Left ventricle myocardium inferior (tissue), 1 donor: ENCODE data around the gene LCE1E. TPM values are rescaled to one million over a fixed set of nuclear protein-coding genes. Genes with fewer than 3 reads are reported as not detected.

ENCODE experiments used
- DNase-seq: peaks from one replicate; pipeline ENCODE4 v3.0.0-alpha.2; 2020
- H3K27ac ChIP-seq: fragments of 200-600 bp; replicated peaks from 2 replicates; pipeline ENCODE4 v1.8.0; 2021
- H3K27me3 ChIP-seq: fragments of 200-600 bp; 2 replicates; pipeline ENCODE4 v1.8.0; 2021; ENCODE audit warnings: low read depth
- H3K36me3 ChIP-seq: fragments of 200-600 bp; 2 replicates; pipeline ENCODE4 v1.8.0; 2021
- H3K4me1 ChIP-seq: fragments of 200-600 bp; 2 replicates; pipeline ENCODE4 v1.8.0; 2021
- H3K4me3 ChIP-seq: fragments of 200-600 bp; 2 replicates; pipeline ENCODE4 v1.8.0; 2021; ENCODE audit warnings: mild to moderate bottlenecking, moderate library complexity
- H3K9me3 ChIP-seq: fragments of 200-600 bp; replicated peaks from 2 replicates; pipeline ENCODE4 v1.8.0; 2021
- intact Hi-C: fragments of 100-400 bp; cut with micrococcal nuclease; formaldehyde crosslinking; loops from one replicate; pipeline ENCODE4 v1.11.0; 2022
- total RNA-seq: library from RNA; stranded (reverse); fragmentation: NEBNext Ultra II Directional; extraction: Animal tissue kit (Norgen Biotek cat#: 25700); gene quantifications from one replicate; pipeline ENCODE4 v1.2.1, GENCODE V29; 2021
- TF ChIP-seq, protein P1 (sequence below): fragments of 200-600 bp; IDR thresholded peaks from 2 replicates; pipeline ENCODE4 v1.8.0; 2021; ENCODE audit warnings: antibody characterized with exemption, mild to moderate bottlenecking, borderline replicate concordance
- donor health status: DM: no; HTN: yes; CAD: no; lungs with severe emphysema.

LCE1E gene
- total RNA-seq, 1 donor from 2014 or later: not detected

- TF ChIP-seq, protein P1, sequence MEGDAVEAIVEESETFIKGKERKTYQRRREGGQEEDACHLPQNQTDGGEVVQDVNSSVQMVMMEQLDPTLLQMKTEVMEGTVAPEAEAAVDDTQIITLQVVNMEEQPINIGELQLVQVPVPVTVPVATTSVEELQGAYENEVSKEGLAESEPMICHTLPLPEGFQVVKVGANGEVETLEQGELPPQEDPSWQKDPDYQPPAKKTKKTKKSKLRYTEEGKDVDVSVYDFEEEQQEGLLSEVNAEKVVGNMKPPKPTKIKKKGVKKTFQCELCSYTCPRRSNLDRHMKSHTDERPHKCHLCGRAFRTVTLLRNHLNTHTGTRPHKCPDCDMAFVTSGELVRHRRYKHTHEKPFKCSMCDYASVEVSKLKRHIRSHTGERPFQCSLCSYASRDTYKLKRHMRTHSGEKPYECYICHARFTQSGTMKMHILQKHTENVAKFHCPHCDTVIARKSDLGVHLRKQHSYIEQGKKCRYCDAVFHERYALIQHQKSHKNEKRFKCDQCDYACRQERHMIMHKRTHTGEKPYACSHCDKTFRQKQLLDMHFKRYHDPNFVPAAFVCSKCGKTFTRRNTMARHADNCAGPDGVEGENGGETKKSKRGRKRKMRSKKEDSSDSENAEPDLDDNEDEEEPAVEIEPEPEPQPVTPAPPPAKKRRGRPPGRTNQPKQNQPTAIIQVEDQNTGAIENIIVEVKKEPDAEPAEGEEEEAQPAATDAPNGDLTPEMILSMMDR: no peak
- intact Hi-C loops: no loop called here
- H3K27ac ChIP-seq: no peak within 1 kb of the TSS
- H3K9me3 ChIP-seq: peaks cover 6% of the 10 kb centered on the region
- no peaks in the 10 kb centered on the region for H3K4me1 ChIP-seq
- no peak within 1 kb of the TSS for H3K4me3 ChIP-seq
- H3K27me3 ChIP-seq: peaks cover 11% of the 10 kb centered on the region
- DNase-seq: no peak
- H3K36me3 ChIP-seq: no peaks in the 10 kb centered on the region
Observed at GRCh38 chr1:152806576-152806975, 20.5 kb downstream of the LCE1E start, which contains the start of gene LCE1C. LCE1C (minus strand) TSS chr1:152806651; CDS start chr1:152805478, 1,173 bp downstream.

- TF ChIP-seq, protein P1: no peak
- H3K27me3 ChIP-seq: peaks cover 5% of the 10 kb centered on the region
- H3K36me3 ChIP-seq: no peaks in the 10 kb centered on the region
- no peak overlapping the region for H3K27ac ChIP-seq
- no peak overlapping the region for H3K4me3 ChIP-seq
- H3K4me1 ChIP-seq: no peaks in the 10 kb centered on the region
- intact Hi-C loops: no loop called here
- no peak for DNase-seq
- peaks cover 11% of the 10 kb centered on the region for H3K9me3 ChIP-seq
Observed at GRCh38 chr1:152811050-152811449, 25.0 kb downstream of the LCE1E start.

GRCh38 chr1:152811671-152812070 is 25.6 kb downstream of the LCE1E start, which contains the start of gene LCE1B:
LCE1B (plus strand) TSS chr1:152811971; CDS start chr1:152812447, 476 bp downstream.
- TF ChIP-seq, protein P1: no peak
- intact Hi-C loops: no loop called here

GRCh38 chr1:152817309-152817708 is 31.3 kb downstream of the LCE1E start:
- Histone ChIP-seq H3K27me3 (peaks cover 5% of the 10 kb centered on the region), H3K9me3 (peaks cover 5% of the 10 kb centered on the region), H3K4me1 (no peaks in the 10 kb centered on the region), H3K27ac (no peak overlapping the region), H3K36me3 (no peaks in the 10 kb centered on the region), H3K4me3 (no peak overlapping the region)
- no peak for DNase-seq
- intact Hi-C loops: no loop called here
- TF ChIP-seq, protein P1: no peak

More at GRCh38 chr1:152811671-152812070, 25.6 kb downstream of the LCE1E start, which contains the start of gene LCE1B:
- DNase-seq: no peak
- Histone ChIP-seq H3K27ac (no peak within 1 kb of the TSS), H3K9me3 (peaks cover 11% of the 10 kb centered on the region), H3K4me3 (no peak within 1 kb of the TSS), H3K36me3 (no peaks in the 10 kb centered on the region), H3K27me3 (peaks cover 5% of the 10 kb centered on the region), H3K4me1 (no peaks in the 10 kb centered on the region)

DNA sequence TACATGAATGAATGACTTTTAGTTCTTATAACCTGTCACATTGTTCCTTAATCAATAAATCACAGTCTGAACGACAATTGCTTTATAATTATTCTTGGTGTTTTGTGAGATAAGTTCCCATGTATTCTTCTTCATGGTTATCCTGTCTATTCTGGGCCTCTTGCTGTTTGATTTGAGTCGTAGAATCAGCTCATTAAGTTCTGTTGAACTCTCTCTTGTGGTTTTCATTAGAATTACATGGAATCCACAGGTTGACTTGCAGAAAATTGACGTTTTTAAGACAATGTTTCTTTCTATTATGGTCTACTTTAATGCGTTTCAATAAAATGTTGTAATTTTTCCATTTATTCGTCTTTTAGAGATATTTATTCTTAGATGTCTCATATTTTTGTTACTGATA is 37.2 kb downstream of the LCE1E start:
- TF ChIP-seq, protein P1: no peak
- DNase-seq: no peak

More for the DNA sequence above, 37.2 kb downstream of the LCE1E start:
- Histone ChIP-seq H3K27ac (no peak overlapping the region), H3K27me3 (no peaks in the 10 kb centered on the region), H3K36me3 (no peaks in the 10 kb centered on the region), H3K9me3 (no peaks in the 10 kb centered on the region), H3K4me3 (no peak overlapping the region), H3K4me1 (no peaks in the 10 kb centered on the region)
- intact Hi-C loops: no loop called here
